KMS-11 (cell line): ENCODE measurements around the gene KATNB1.

Experiments
- H2AFZ ChIP-seq: fragments of 200-600 bp; sonication (generic); 2 replicates; pipeline ENCODE4 v1.6.1; 2016; ENCODE audit warnings: antibody characterized with exemption, mixed run types, low read depth
- H3K27ac ChIP-seq: fragments of 200-600 bp; sonication (generic); 2 replicates; pipeline ENCODE4 v1.6.1; 2016; ENCODE audit warnings: mild to moderate bottlenecking, mixed run types
- H3K27me3 ChIP-seq: fragments of 200-600 bp; sonication (generic); 2 replicates; pipeline ENCODE4 v1.6.1; 2017; ENCODE audit warnings: mild to moderate bottlenecking, low read depth, mixed run types, moderate library complexity; ENCODE audit not compliant: insufficient read depth
- H3K36me3 ChIP-seq: fragments of 200-600 bp; sonication (generic); 2 replicates; pipeline ENCODE4 v1.6.1; 2017; ENCODE audit warnings: mild to moderate bottlenecking, mixed run types; ENCODE audit not compliant: insufficient read depth
- H3K4me1 ChIP-seq: fragments of 200-600 bp; sonication (generic); 2 replicates; pipeline ENCODE4 v1.6.1; 2016; ENCODE audit warnings: mild to moderate bottlenecking, low read depth, mixed run types; ENCODE audit not compliant: poor library complexity, severe bottlenecking
- H3K4me2 ChIP-seq: fragments of 200-600 bp; sonication (generic); 2 replicates; pipeline ENCODE4 v1.7.0; 2016; ENCODE audit warnings: mild to moderate bottlenecking, mixed run types
- H3K4me3 ChIP-seq: fragments of 200-600 bp; sonication (generic); IDR thresholded peaks from 2 replicates; pipeline ENCODE4 v1.6.1; 2017; ENCODE audit warnings: low read depth, low read length, mixed read lengths; ENCODE audit not compliant: insufficient read depth
- H3K79me2 ChIP-seq: fragments of 200-600 bp; sonication (generic); 2 replicates; pipeline ENCODE4 v1.6.1; 2016; ENCODE audit warnings: low read depth, mixed run types; ENCODE audit not compliant: insufficient read depth
- H3K9ac ChIP-seq: fragments of 200-600 bp; sonication (generic); 2 replicates; pipeline ENCODE4 v1.6.1; 2016; ENCODE audit warnings: mild to moderate bottlenecking, mixed run types
- H4K20me1 ChIP-seq: fragments of 200-600 bp; sonication (generic); 2 replicates; pipeline ENCODE4 v1.6.1; 2016; ENCODE audit warnings: mild to moderate bottlenecking, mixed run types; ENCODE audit not compliant: insufficient read depth
- CTCF ChIP-seq: fragments of 200-600 bp; sonication (generic); conservative IDR thresholded peaks from 2 replicates; pipeline ENCODE4 v1.6.1; 2017; ENCODE audit warnings: low read depth, mild to moderate bottlenecking, antibody characterized with exemption, low read length, moderate library complexity, mixed read lengths

The KATNB1 gene

DNA sequence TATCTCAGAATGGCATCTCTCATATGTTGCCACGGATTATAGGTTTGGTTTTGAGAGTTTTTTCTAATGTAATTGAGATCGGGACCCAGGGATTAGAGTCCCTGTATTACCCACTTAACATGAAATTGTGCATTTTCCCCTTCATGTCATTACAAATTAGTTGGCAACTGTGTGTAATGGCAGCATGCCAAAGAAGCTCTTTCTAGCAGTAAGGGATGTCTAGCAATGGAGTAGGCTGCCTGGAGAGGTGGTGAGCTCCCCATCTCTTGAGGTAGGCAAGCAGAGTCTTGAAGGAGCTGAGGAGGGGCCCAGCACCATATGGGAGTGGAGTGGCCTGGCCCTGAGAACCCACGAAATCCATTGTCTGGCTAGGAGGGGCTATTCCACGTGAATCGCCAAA, 10.0 kb upstream of the KATNB1 start:
- Histone ChIP-seq H3K27me3 (no peaks in the 10 kb centered on the region), H2AFZ (no peak overlapping the region), H3K4me1 (no peaks in the 10 kb centered on the region), H3K9ac (no peak overlapping the region), H4K20me1 (no peaks in the 10 kb centered on the region), H3K27ac (no peak overlapping the region), H3K4me3 (no peak overlapping the region), H3K36me3 (no peaks in the 10 kb centered on the region), H3K79me2 (no peaks in the 10 kb centered on the region), H3K4me2 (no peak overlapping the region)
- TF ChIP-seq CTCF: no peak

- Histone ChIP-seq H3K4me1 (no peaks in the 10 kb centered on the region), H3K79me2 (no peaks in the 10 kb centered on the region), H4K20me1 (no peaks in the 10 kb centered on the region), H2AFZ (no peak overlapping the region), H3K27me3 (no peaks in the 10 kb centered on the region), H3K4me3 (no peak overlapping the region), H3K27ac (no peak overlapping the region), H3K9ac (no peak overlapping the region), H3K36me3 (no peaks in the 10 kb centered on the region), H3K4me2 (no peak overlapping the region)
- TF ChIP-seq CTCF: no peak
These were observed 9.6 kb upstream of the KATNB1 start for GRCh38 chr16:57725976-57726375.

GRCh38 chr16:57726433-57726947, 9.1 kb upstream of the KATNB1 start:
- TF ChIP-seq CTCF: no peak
- no peaks in the 10 kb centered on the region for H3K4me1 ChIP-seq
- H3K4me3 ChIP-seq: no peak overlapping the region
- no peak overlapping the region for H2AFZ ChIP-seq
- no peaks in the 10 kb centered on the region for H3K79me2 ChIP-seq
- no peak overlapping the region for H3K4me2 ChIP-seq
- H3K27me3 ChIP-seq: no peaks in the 10 kb centered on the region
- H3K9ac ChIP-seq: no peak overlapping the region
- no peak overlapping the region for H3K27ac ChIP-seq
- no peaks in the 10 kb centered on the region for H3K36me3 ChIP-seq
- no peaks in the 10 kb centered on the region for H4K20me1 ChIP-seq

DNA sequence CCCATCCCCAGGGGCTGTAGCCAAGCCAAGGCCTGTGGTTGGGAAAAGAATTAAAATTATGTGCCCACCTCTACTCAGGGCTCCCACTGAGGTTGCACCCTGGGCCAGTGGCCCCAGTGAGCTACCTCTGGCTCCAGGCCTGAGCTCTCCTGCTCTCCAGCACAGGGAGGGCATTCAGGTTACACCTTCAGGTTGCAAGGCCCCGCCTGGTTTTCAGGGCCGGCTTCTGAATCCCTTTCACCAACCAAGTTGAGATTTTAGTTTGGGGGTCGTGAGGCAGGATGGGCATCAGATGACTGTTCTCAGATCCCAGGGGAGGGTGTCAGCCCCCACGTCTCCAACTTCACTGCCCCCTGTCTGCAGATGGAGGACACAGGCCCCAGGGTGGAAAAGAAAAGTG, 8.0 kb upstream of the KATNB1 start:
- Histone ChIP-seq H3K9ac (no peak overlapping the region), H3K4me3 (no peak overlapping the region), H3K27me3 (no peaks in the 10 kb centered on the region), H2AFZ (no peak overlapping the region), H3K79me2 (no peaks in the 10 kb centered on the region), H3K4me2 (no peak overlapping the region), H3K27ac (no peak overlapping the region), H4K20me1 (no peaks in the 10 kb centered on the region), H3K36me3 (no peaks in the 10 kb centered on the region), H3K4me1 (no peaks in the 10 kb centered on the region)
- TF ChIP-seq CTCF: no peak
